Stimulated activated CD8-positive, alpha-beta memory T cell treated with anti-CD3 and anti-CD28 coated beads, Interleukin-12 subunit alpha, Interleukin-12 subunit beta, amount 100 ng/mL, for 24 hours (primary cell): ENCODE measurements around the gene FMNL3.

Experiments used
- DNase-seq: peaks from one replicate; pipeline ENCODE4 v3.0.0-alpha.2; 2020; ENCODE audit errors: extremely low read depth

The FMNL3 gene

DNA sequence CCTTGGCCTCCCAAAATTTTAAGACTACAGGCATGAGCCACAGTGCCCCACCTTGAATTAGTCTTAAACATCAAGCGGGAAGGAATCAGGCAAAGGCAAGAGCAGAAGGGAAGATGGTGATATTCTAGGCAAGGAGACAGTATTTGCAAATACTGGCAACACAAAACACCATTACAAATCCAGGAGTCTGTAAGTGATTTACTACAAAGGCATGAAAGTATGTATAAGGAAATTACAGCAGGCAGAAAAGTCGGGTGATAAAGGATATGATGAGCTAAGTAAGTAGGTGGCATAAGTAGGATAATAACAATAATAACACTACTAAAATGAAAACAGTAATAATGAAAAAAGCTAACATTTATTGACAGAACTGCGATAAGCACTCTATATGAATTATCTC is 28.5 kb downstream of the FMNL3 start:
- no peak for DNase-seq

DNA sequence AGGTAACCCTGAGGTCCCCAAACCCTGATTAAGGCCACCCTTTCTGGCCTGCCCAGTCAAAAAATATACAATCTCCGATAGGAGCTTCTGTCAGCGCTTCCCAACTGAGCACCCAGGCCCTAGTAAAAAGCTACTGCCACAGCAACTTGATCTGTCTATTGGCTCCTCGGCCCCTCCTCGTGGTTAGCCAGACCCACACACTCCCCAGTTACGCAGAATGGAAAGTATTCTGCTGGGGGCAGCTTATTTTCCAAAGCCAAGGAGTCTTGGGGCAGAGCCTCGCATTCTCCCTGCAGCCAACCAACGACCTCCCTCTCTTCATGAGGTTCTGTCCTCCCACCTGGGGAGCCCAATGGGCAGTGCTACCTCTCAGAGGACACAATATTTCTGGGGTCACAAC is 32.1 kb downstream of the FMNL3 start:
- no peak for DNase-seq

DNA sequence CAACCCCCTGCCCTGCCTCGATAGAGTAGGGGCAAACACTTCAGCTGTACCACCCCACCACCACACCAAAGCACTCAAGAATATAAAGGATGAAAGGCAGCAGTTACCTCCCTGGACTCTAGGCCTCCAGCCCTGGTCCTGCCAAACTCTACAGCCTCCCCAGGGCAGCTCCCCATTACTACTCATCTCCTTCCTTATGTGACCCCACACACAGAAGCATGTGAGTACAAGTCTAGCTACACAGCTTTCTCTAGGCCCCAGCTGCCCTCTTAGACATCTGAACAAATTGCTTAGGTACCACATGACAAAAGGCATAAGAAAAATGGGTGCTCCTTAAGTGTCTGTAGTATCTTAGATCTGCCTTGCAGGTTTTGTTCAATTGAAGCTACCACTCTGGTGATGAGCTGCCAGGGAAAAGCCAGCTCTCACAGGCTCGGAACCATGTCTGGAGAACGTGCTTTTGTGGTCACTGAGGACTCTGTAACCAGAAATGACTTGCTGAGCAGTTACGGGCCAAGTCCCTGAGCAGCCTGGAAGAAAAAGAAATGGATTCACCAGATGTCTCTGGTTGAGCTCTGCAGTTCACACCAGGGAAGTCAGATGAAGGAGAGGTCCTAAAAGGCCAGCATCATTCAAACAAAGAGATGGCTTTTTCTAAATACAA is 32.8 kb downstream of the FMNL3 start:
- no peak for DNase-seq

DNA sequence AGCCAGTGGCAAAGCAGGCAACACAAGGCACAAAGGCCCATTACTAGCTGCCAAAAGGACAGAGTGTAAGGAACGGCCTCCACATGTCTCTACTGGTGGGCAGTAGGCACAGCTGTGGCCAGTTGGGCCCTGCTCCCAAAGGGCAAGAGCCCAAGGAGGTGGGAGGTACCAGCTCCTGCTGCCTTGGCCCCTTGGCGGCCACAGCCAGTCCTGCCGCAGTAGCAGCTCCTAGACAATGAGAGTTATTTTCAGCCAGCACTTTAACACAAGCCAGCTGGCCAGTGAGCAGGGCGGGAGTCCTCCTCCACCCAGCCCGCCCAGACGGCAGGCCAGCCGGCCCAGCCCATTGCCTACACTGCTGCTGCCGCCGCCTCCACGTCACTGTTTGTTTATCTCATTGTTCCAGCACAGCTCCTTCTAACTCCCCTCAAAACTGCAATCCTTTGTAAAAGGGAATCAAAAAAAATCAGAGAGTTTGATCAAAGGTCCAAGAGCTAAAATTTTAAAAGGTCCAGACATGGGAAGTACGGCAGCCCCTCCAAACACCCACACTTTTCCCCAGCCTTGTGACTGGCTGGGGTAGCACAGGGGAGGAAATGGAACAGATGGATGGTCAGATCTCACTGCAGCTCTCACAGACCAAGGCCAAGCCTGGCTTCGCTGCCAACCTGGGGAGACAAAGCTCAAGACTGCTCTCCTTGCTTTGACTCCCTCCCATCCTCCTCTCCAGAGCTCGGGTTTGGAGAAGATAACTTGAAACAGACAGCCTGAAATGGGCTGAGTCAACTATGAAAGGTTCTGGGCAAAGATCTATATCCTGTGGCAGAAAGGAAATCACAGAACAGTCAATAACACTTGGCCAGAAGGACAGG is 33.5 kb downstream of the FMNL3 start:
- no peak for DNase-seq

DNA sequence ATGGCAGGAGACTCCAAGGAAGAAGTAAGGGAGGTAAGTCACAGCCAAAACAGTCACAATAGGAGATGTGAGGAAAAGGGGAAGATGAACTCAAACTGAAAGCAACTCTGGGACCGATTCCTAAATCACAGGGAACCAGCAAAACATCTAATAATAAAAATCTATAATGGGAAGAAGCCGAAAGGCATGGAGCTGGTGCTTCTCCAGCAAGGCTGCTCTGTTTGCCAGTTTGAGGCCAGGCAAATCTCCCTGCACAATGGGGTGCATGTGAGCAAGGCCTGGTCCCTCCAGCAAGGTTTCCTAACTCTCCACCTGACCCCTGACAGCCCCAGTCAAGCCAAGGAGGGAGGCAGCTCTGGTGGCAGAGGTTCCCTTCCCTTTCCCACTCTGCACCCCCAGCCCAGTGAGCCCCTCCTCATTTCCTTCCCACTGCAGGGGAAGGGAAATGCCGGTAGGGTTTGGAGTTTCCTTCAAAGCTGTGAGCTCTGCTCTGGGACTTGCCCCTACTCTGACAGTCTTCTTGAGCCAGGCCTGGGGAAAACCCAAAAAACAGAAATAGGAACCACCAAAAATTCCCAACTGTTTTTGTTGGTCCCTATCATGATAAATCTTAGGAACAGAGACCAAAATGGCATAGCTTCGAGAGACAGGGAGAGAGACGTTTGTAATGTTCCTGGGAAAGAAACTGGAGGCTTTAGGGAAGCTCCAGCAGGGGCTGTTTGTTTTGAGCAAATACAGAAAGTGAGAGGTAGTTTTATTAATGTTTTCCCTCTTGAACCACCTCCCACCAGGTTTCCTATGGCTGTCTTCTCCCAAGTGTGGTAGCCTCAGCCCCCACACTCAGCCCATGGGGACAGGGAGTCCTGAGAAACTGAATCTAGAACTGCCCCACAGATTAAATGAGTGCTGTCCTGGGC is 34.6 kb downstream of the FMNL3 start:
- DNase-seq = no peak

DNA sequence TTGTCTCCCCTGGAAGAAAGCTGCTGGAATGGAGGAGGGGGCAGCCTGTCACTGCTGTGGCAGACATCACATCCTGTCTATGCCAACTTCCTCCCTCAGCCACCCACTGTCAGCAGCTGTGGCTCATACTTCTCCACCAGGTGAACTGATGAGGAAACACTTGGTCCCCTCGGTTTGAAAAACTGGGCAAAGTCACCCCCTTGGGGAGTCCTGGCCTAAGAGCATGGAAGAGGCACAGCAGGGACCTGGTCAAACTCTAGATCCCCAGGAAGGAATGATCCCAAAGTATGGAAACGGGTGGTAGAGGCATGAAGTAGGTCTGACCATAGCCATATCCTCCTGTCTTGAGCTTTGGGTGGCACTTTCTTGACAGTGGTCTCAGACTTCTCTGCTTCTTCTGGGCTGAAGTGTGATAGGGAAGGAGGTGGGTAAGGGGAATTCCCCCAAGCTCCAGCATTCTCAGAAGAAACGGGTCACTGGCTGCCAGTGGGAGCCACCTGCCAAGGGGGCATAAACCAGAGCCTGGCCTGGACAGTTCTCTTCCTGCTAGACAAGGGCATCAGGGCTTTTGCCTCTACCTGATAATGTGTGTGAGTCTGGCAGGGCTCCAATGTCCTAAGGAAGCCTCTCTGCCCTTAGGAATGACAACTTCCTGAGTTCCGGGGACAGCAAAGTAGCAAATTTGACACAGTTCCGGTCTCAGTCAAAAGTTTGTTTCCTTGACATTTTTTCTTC is 36.0 kb downstream of the FMNL3 start:
- DNase-seq = no peak

GRCh38 chr12:49669796-49670195 is 37.4 kb downstream of the FMNL3 start:
- no peak for DNase-seq

- no peak for DNase-seq
These were observed 39.7 kb downstream of the FMNL3 start for GRCh38 chr12:49667325-49668090.

DNA sequence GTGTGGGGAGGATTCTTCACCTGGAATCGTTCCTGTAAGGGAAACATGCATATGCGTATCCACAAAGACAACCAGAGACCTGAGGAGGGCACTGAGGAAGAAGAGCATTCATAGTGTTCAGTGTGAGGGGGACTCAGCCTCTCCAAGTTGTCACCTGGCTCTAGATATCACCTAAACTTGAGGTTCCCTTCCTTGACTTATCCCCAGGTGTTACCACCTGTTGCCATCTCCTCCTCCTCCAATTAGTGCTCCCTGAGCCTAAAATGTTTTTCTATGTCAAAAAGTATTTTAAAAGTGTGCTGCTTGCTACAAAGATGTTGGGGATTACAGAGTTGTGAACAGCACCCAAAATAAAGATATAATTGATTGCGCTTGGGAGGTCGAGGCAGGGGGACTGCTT is 41.0 kb downstream of the FMNL3 start:
- no peak for DNase-seq

- DNase-seq = no peak
These were observed 41.8 kb downstream of the FMNL3 start for GRCh38 chr12:49665384-49665783.

- DNase-seq = no peak
These were observed 42.5 kb downstream of the FMNL3 start for GRCh38 chr12:49664591-49665239.

- no peak for DNase-seq
These were observed 43.0 kb downstream of the FMNL3 start for GRCh38 chr12:49664167-49664566.

- DNase-seq = peak; percentile 38
These were observed 44.0 kb downstream of the FMNL3 start for GRCh38 chr12:49662998-49663843.

DNA sequence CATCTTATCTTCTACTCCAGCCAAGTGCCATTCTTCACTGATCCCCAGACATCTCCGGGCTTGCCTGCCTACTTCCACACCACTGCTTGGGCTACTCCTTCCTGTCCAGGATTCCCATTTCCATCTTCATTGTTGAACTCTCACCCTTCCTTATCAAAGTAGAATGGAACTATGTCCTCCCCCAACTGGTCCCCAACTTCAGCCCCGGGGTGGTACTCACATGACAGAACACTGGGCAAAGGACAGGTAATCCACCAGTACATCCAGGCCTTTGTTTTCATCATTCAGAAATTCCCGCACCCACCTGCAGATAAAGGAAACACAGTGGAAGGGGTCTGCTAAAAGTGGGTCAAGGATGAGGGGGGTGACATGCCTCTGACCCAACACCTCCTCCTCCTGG is 45.5 kb downstream of the FMNL3 start:
- DNase-seq = no peak

DNA sequence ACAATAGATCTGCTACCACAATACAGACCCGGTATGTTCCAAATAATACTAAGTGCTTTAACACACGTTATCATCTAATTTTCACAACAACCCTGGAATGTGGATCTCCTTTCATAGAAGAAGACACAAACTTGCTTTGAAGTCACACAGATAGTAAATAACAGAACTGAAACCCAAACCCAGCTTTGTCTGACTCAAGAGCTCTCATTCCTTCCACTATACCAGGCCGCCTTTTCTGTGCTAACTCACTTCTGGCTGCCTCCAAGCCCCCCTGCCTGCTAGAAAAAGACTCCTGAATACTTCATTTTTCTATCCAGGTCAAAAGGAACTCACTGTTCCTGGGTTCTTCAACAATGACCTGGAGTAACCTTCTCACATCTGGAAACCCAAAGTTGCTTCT is 46.0 kb downstream of the FMNL3 start:
- DNase-seq = no peak

DNA sequence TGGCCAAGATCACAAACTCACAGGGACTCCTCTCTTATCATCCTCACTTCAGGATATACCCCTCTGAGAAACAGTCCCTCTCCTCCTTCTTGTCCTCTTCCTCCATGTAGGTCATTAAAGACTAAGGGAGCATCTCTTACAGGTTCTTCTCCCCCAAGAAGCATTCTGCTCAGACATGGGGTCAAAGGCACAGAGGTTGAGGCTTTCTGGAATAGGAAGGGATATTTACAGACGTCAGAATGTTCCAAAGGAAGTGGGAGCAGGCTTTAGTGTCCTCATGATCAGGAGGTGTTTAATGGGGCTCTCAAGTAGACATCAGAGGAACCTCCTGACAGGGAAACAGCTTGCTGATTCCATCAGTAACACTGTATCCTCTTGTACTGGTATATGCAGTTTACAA is 47.5 kb downstream of the FMNL3 start:
- no peak for DNase-seq

DNA sequence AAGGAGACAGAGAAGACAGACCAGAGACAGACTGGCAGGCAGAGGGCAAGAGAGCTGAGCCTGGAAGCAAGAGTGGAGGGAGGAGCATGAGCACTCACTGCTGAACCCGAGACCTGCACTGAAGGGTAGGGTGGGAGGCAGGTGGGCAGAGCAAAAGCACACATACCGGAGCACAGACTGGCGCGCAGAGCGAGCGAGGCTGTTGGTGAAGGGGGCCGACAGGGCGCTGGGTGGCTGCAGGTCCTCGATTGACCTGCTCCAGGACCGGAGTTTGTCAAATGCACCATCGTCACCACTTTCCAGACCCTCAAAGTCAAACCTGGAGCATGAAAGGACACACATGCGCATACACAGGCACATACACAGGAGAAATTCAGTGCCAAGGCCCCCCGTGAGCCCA is 48.9 kb downstream of the FMNL3 start:
- no peak for DNase-seq

- no peak for DNase-seq
These were observed 51.5 kb downstream of the FMNL3 start for GRCh38 chr12:49655595-49656236.

DNA sequence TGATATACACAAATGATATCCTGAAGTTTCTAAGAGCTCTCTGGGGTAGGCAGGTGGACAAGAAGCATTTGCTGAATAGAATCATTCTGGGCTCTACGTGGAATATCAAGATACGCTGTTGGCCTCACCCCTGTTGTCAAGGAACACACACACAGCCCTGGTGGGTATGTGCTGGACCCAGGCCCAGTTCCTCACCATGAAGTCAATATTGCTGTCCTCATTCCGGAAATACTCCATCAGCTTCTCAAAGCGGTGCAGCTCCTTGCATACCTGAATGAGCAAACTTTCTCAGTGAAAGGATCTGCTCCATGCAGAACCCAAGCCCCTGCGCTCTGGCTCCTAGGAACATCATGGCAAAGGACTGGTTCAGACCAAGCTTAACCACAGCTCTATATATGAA is 52.5 kb downstream of the FMNL3 start:
- DNase-seq = no peak
